SJSA1 (cell line): ENCODE measurements around the gene PMM1. TPM values are rescaled to one million over a fixed set of nuclear protein-coding genes. Genes with fewer than 3 reads are reported as not detected.
"Not testable (repeated sequence)": the region's sequence is repeated elsewhere in the genome, so short reads cannot be mapped to it uniquely, and the experiment has no call there.

Experiments used
- DNase-seq, 2 experiments: peaks; one replicate each; pipeline ENCODE4 v3.0.0-alpha.2; 2015 to 2020; ENCODE audit warnings: low spot score in 2 of 2, low read depth in 1 of 2
- H3K27ac ChIP-seq: fragments of 250-450 bp; sonication (Bioruptor Pico); 2 replicates; pipeline ENCODE4 v1.5.1; 2020; ENCODE audit warnings: mild to moderate bottlenecking, moderate library complexity
- H3K27me3 ChIP-seq: fragments of 250-450 bp; sonication (Bioruptor Pico); replicated peaks from 2 replicates; pipeline ENCODE4 v1.5.1; 2020; ENCODE audit warnings: mild to moderate bottlenecking, moderate library complexity
- H3K36me3 ChIP-seq: fragments of 250-450 bp; sonication (Bioruptor Pico); 2 replicates; pipeline ENCODE4 v1.5.1; 2020; ENCODE audit warnings: mild to moderate bottlenecking
- H3K4me1 ChIP-seq: fragments of 250-450 bp; sonication (Bioruptor Pico); replicated peaks from 2 replicates; pipeline ENCODE4 v1.6.1; 2021; ENCODE audit warnings: mild to moderate bottlenecking
- H3K4me3 ChIP-seq: fragments of 250-450 bp; sonication (Bioruptor Pico); 2 replicates; pipeline ENCODE4 v1.5.1; 2020; ENCODE audit warnings: mild to moderate bottlenecking
- H3K9me3 ChIP-seq: fragments of 250-450 bp; sonication (Bioruptor Pico); replicated peaks from 2 replicates; pipeline ENCODE4 v1.5.1; 2020; ENCODE audit warnings: mild to moderate bottlenecking
- total RNA-seq: library from RNA; depleted of rRNA; stranded (reverse); fragments of >200 nt; shearing (Covaris generic); gene quantifications from 2 replicates; pipeline ENCODE4 v1.2.3, GENCODE V29; 2014

The PMM1 gene
- total RNA-seq, 1 experiment from 2014 or later = 23.3 TPM

- no peaks in the 10 kb centered on the region for H3K9me3 ChIP-seq
- H3K4me3 ChIP-seq = no peak overlapping the region
- no peak for DNase-seq
- H3K36me3 ChIP-seq = peaks cover 14% of the 10 kb centered on the region; the same call in 1 of the 2 replicates
- no peaks in the 10 kb centered on the region for H3K27me3 ChIP-seq
- no peak overlapping the region for H3K27ac ChIP-seq
- no peaks in the 10 kb centered on the region for H3K4me1 ChIP-seq
These were observed 23.8 kb upstream of the PMM1 start for GRCh38 chr22:41613456-41613855.

DNA sequence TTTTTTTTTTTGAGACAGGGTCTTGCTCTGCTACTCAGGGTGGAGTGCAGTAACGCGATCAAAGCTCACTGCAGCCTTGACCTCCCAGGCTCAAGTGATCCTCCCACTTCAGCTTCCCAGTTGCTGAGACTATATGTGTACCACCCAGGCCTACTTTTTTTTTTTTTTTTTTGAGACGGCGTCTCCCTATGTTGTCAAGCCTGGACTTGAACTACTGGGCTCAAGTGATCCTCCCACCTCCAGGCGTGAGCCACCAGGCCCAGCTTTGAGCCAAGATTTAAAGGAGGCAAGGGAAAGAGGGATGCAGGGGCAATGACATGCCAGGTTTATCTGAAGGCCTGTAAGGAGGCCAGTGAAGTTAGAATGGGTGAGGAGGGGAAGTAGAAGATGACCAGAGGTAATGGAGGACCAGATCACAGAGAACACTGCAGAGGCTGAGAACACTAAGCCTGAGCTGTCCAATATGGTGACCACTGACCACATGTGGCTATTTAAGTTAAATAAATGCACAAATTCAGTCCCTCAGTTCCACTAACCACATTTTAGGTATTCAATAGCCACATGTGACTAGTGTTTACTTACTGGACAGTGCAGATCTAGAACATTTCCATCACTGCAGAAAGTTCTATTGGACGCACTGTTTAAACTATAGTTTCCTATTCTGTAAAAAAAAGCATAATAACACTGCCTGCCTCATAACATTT lies 23.1 kb upstream of the PMM1 start:
- no peak for DNase-seq
- Histone ChIP-seq H3K27me3 (no peaks in the 10 kb centered on the region), H3K36me3 (peaks cover 14% of the 10 kb centered on the region; the same call in 1 of the 2 replicates), H3K9me3 (no peaks in the 10 kb centered on the region), H3K4me1 (no peaks in the 10 kb centered on the region), H3K4me3 (no peak overlapping the region), H3K27ac (no peak overlapping the region)

DNA sequence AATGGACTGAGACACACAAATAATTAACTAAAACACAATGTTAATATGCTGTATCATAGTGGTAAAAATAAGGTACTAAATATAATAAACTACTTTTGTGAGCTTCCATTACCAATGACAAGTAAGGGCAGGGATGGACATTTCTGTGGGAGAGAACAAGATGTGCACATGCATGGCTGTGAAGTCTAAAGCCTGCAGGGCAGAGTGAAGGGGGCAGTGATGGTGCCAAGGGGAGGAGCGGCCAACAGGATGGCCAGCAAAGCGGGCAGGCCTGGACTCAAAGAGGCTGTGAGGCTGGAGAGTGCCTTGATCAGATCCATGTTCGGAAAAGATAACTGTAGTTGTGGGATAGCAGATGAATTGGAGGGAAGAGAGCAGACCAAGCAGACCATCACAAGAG lies 18.7 kb upstream of the PMM1 start:
- H3K27ac ChIP-seq = no peak overlapping the region
- no peak for DNase-seq
- peaks cover 30% of the 10 kb centered on the region for H3K36me3 ChIP-seq
- H3K4me3 ChIP-seq = no peak overlapping the region
- H3K27me3 ChIP-seq = no peaks in the 10 kb centered on the region
- H3K4me1 ChIP-seq = no peaks in the 10 kb centered on the region
- H3K9me3 ChIP-seq = no peaks in the 10 kb centered on the region

DNA sequence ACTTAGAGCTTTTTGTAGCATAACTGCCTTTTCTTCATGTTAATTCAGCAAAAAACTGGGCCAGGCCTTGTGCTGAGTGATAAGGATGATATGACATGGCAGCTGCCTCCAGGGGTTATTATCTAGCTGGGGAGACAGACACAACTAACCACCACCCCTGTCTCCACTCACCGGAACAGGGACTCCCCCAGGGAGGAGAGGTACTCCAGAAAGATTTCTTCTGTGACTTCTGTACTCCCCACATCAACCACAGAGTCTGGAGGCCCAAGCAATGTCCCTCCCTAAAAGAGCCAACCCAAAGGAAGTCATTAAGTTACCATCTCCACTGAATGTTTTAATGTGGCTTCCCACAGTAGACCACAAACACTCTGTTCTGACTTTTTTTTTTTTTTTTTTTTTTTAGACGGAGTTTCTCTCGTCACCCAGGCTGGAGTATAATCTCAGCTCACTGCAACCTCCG lies 14.3 kb upstream of the PMM1 start:
- no peak for DNase-seq
- Histone ChIP-seq H3K4me3 (no peak overlapping the region), H3K36me3 (peaks cover 40% of the 10 kb centered on the region), H3K9me3 (no peaks in the 10 kb centered on the region), H3K4me1 (no peaks in the 10 kb centered on the region; the same call in 1 of the 2 replicates), H3K27me3 (no peaks in the 10 kb centered on the region), H3K27ac (no peak overlapping the region)

DNA sequence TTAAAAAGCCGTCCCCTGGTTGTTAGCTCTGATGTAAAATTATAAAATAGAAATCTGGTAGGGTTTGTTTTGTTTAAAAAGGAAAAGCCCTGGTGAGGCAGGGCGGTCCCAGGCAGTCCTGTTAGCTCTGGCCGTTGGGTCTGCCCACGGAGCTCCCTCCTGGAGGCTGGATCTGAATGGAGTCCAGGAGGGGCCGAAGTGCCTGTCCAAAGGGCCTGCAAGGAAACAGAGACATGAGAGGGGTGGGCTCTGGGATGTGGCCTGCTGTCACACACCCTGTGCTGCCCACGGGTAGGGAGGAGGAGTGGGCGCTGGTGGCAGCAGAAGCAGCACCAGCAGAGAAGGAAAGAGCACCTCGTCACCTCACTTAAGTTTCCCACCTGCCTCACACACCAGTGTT lies 11.3 kb upstream of the PMM1 start:
- Histone ChIP-seq H3K9me3 (no peaks in the 10 kb centered on the region), H3K36me3 (peaks cover 31% of the 10 kb centered on the region), H3K27ac (no peak overlapping the region), H3K4me1 (peaks cover 18% of the 10 kb centered on the region), H3K27me3 (no peaks in the 10 kb centered on the region), H3K4me3 (no peak overlapping the region)
- DNase-seq = no peak

DNA sequence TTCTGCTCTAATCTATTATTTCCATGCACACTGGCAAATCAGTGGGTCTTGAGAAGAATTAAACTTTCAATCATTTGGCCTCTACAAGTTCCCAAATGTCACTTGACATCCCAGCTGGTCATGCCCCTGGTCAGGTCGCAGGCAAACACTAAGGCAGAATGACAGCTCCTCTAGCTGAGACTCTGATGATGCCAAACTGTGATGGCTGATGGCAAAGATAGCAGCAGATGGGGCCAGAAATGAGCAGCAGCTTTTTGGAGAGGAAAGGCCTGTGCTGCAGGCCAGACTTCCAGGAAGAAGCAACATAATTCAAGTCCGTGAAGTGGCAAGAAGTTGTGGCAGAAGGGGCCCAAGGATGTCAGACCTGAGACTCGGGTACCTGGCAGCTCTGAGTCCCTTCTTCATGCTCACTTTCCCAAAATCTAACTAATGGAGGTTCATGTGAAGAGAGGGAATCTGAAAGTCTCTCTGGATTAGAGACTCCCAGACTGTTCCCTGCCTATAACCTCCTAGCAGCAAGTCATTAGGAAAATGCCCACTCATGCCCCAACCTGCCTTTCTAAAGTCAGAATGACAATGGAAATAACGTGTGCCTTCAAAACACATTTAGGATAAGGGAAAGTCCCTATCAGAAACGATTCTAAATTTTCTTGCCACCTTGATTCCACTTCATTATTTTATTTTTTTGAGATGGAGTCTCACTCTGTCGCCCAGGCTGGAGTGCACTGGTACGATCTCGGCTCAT lies 9.4 kb upstream of the PMM1 start:
- Histone ChIP-seq H3K9me3 (no peaks in the 10 kb centered on the region), H3K36me3 (peaks cover 23% of the 10 kb centered on the region), H3K4me3 (no peak overlapping the region), H3K27me3 (no peaks in the 10 kb centered on the region), H3K27ac (no peak overlapping the region), H3K4me1 (peaks cover 18% of the 10 kb centered on the region)
- DNase-seq = no peak

DNA sequence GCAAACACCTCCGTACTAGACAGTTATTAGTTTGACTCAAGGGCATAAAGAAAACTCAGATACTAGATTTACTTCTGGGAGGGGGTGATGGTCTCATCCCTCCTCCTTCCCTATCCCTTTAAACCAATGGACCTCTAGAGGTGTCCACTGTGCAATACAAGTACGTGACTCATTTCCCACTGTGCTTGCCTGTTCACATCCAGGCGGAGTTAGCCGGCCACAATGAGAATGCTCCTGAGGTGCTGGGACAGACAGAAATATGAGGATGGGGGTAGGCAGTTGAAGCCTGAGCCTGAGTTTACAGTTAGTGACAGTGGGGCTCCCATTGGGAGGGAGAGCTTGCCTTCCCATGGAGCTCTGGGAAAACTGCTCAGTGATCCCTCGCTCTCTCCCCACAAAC lies 8.4 kb upstream of the PMM1 start:
- Histone ChIP-seq H3K4me1 (peaks cover 18% of the 10 kb centered on the region), H3K27me3 (no peaks in the 10 kb centered on the region), H3K36me3 (peaks cover 16% of the 10 kb centered on the region), H3K27ac (peak overlapping the region; percentile 26), H3K9me3 (no peaks in the 10 kb centered on the region), H3K4me3 (no peak overlapping the region)
- peak; percentile 59 to 76 for DNase-seq

DNA sequence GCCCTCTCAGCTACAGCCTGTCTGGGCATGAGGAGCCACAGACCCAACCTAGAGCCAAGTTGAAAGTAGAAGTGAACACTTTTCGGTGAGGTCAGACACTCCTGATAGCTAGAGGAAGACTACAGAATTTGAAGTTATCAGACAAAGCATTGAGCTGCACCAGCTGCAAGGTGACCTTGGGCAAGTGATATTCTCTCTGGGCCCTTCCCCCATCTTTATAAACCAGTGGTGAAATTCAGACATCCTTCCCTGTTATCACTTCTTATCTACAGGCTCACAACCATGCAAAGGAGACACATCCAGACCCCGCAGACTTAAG lies 8.0 kb upstream of the PMM1 start:
- peaks cover 11% of the 10 kb centered on the region for H3K36me3 ChIP-seq
- H3K27me3 ChIP-seq = no peaks in the 10 kb centered on the region
- no peak overlapping the region for H3K27ac ChIP-seq
- DNase-seq = no peak
- no peaks in the 10 kb centered on the region for H3K9me3 ChIP-seq
- peaks cover 18% of the 10 kb centered on the region for H3K4me1 ChIP-seq
- no peak overlapping the region for H3K4me3 ChIP-seq

DNA sequence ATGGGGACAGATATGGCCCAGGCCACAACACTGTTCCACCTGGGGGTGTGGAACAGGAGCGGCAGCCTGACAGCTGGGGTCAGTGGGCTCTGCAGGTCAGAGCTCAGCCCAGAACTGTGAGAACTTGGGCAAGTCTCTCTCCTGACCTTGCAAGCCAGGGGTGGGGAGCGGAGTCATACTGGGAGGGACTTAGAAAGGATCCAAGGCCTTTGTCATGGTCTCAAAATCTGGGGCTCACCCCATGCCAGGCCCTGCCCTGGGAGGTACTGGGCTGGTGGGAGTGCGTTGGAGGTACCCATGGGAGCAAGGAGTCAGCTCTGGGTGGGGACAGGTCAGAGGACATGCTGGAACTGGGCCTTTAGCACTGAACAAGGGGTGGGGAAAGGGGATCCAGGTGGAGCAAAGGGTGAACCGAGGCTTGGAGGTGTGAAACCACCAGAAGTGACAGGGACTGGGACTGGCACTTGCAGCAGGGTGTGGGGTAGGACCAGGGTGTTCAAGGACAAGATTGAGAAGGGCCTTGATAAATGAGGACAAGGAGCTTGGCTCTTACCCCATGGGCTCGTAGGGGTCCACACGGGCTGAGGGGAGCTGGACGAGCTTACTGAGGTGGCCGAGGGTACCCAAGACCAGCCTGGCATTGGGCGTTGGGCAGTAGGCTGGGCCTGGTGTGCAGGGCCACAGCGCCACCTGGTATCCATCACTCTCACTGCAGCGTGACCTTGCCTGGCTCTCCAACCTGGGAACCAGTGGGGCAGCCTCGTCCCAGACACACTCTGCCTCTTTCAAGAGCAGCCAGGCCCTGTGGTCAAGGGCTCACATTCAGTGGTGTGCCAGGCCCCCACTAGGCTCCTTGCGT lies 7.4 kb upstream of the PMM1 start:
- H3K27me3 ChIP-seq = no peaks in the 10 kb centered on the region
- no peak overlapping the region for H3K4me3 ChIP-seq
- peaks cover 18% of the 10 kb centered on the region for H3K4me1 ChIP-seq
- peak; percentile 42 to 62 for DNase-seq
- no peaks in the 10 kb centered on the region for H3K9me3 ChIP-seq
- H3K36me3 ChIP-seq = peaks cover 7% of the 10 kb centered on the region
- H3K27ac ChIP-seq = no peak overlapping the region

DNA sequence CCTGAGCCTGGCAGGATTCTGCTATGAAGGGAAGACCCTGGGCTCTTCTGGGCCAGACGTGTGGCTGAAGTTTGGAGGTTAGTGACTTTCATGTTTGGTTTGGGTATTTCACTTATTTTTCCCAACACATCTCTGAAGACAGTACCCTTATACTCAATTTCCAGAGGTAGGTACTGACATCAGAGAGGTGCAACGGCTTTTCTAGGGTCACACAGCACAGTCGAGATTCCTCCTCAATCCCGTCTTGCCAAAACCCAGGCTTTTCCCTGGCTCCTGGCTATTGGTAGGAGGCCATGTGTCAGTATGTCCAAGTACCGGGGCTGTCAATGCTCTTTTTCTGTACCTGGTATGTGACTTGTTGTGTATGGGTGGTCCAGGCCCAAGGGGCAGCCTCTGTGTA lies 6.1 kb upstream of the PMM1 start:
- peaks cover 18% of the 10 kb centered on the region for H3K4me1 ChIP-seq
- H3K27me3 ChIP-seq = no peaks in the 10 kb centered on the region
- no peak overlapping the region for H3K4me3 ChIP-seq
- no peaks in the 10 kb centered on the region for H3K9me3 ChIP-seq
- no peak for DNase-seq
- no peak overlapping the region for H3K27ac ChIP-seq
- H3K36me3 ChIP-seq = peaks cover 5% of the 10 kb centered on the region; the same call in 1 of the 2 replicates

GRCh38 chr22:41593336-41593960 lies 3.8 kb upstream of the PMM1 start:
- H3K27ac ChIP-seq, H3K27me3 ChIP-seq, H3K4me3 ChIP-seq, H3K9me3 ChIP-seq, DNase-seq, H3K36me3 ChIP-seq: not testable (repeated sequence)
- H3K4me1 ChIP-seq = peaks cover 24% of the 10 kb centered on the region

GRCh38 chr22:41587347-41587723 lies 2.3 kb downstream of the PMM1 start:
- Histone ChIP-seq H3K4me1 (peaks cover 18% of the 10 kb centered on the region), H3K9me3 (no peaks in the 10 kb centered on the region), H3K27me3 (no peaks in the 10 kb centered on the region), H3K4me3 (no peak overlapping the region), H3K36me3 (peaks cover 48% of the 10 kb centered on the region), H3K27ac (no peak overlapping the region)
- no peak for DNase-seq

GRCh38 chr22:41585898-41586297 lies 3.7 kb downstream of the PMM1 start:
- Histone ChIP-seq H3K9me3 (no peaks in the 10 kb centered on the region), H3K27ac (no peak overlapping the region), H3K4me3 (no peak overlapping the region), H3K27me3 (no peaks in the 10 kb centered on the region), H3K4me1 (peaks cover 18% of the 10 kb centered on the region), H3K36me3 (peaks cover 55% of the 10 kb centered on the region)
- no peak for DNase-seq
